HFFc6 (cell line): ENCODE data around the gene LHX1. TPM values are rescaled to one million over a fixed set of nuclear protein-coding genes. Genes with fewer than 3 reads are reported as not detected.

Experiments
- DNase-seq: peaks from one replicate; pipeline ENCODE4 v3.0.0-alpha.2; 2018
- H3K27ac Mint-ChIP-seq: 2 replicates; pipeline ENCODE4 v1.8.0; 2020; ENCODE audit warnings: mild to moderate bottlenecking, mixed read lengths
- H3K27me3 Mint-ChIP-seq: 2 replicates; pipeline ENCODE4 v1.8.0; 2021; ENCODE audit warnings: mild to moderate bottlenecking, moderate library complexity, mixed read lengths; ENCODE audit not compliant: insufficient read depth
- H3K36me3 Mint-ChIP-seq: 2 replicates; pipeline ENCODE4 v1.8.0; 2021; ENCODE audit warnings: low read depth, mixed read lengths
- H3K4me1 Mint-ChIP-seq: 2 replicates; pipeline ENCODE4 v1.8.0; 2020; ENCODE audit warnings: low read depth, mixed read lengths
- H3K4me3 Mint-ChIP-seq: 2 replicates; pipeline ENCODE4 v1.8.0; 2020; ENCODE audit warnings: mild to moderate bottlenecking, moderate library complexity, mixed read lengths
- H3K9me3 Mint-ChIP-seq: 2 replicates; pipeline ENCODE4 v1.8.0; 2020; ENCODE audit warnings: mild to moderate bottlenecking, mixed read lengths
- CTCF ChIP-seq: fragments of 200-600 bp; sonication (generic); IDR thresholded peaks from 2 replicates; pipeline ENCODE4 v1.5.0; 2021; ENCODE audit warnings: antibody characterized with exemption, mild to moderate bottlenecking
- total RNA-seq, 6 experiments: library from RNA; stranded (reverse); fragmentation: NEBNext Ultra II Directional; extraction: Animal tissue kit (Norgen Biotek cat#: 25700); gene quantifications; 2 replicates in 1 of 6; 3 replicates in 5 of 6; pipeline ENCODE4 v1.2.3, GENCODE V29; 2021

LHX1 gene
- total RNA-seq, 6 experiments from 2014 or later: 0.13 TPM; not detected in 5

- Mint-ChIP-seq H3K27me3 (peaks cover 84% of the 10 kb centered on the region), H3K36me3 (no peaks in the 10 kb centered on the region), H3K4me3 (no peak overlapping the region), H3K9me3 (no peaks in the 10 kb centered on the region), H3K4me1 (peaks cover 18% of the 10 kb centered on the region), H3K27ac (no peak overlapping the region)
- no peak for DNase-seq
- TF ChIP-seq CTCF: no peak
Measured at GRCh38 chr17:36931096-36931696, 6.1 kb upstream of the LHX1 start.

- DNase-seq: no peak
- Mint-ChIP-seq H3K9me3 (no peaks in the 10 kb centered on the region), H3K27ac (no peak overlapping the region), H3K4me1 (peaks cover 18% of the 10 kb centered on the region), H3K36me3 (no peaks in the 10 kb centered on the region), H3K4me3 (peak overlapping the region; percentile 77), H3K27me3 (peaks cover 87% of the 10 kb centered on the region)
- no peak for TF ChIP-seq CTCF
Measured at GRCh38 chr17:36931697-36932382, 5.4 kb upstream of the LHX1 start.

GRCh38 chr17:36932383-36932693 lies 4.9 kb upstream of the LHX1 start:
- DNase-seq: no peak
- Mint-ChIP-seq H3K27me3 (peaks cover 91% of the 10 kb centered on the region), H3K4me3 (peak overlapping the region; percentile 77), H3K4me1 (peaks cover 18% of the 10 kb centered on the region), H3K36me3 (no peaks in the 10 kb centered on the region), H3K27ac (no peak overlapping the region), H3K9me3 (no peaks in the 10 kb centered on the region)
- TF ChIP-seq CTCF: no peak

GRCh38 chr17:36932694-36933511 lies 4.4 kb upstream of the LHX1 start:
- no peak overlapping the region; the same call in 1 of the 2 replicates for H3K4me3 Mint-ChIP-seq
- no peak overlapping the region for H3K27ac Mint-ChIP-seq
- peaks cover 91% of the 10 kb centered on the region for H3K27me3 Mint-ChIP-seq
- no peak for TF ChIP-seq CTCF
- DNase-seq: no peak
- 0 out of 2 replicates have a peak, but pooled peaks cover 1% of the 10 kb centered on the region for H3K9me3 Mint-ChIP-seq
- H3K4me1 Mint-ChIP-seq: peaks cover 20% of the 10 kb centered on the region
- no peaks in the 10 kb centered on the region for H3K36me3 Mint-ChIP-seq

- peaks cover 91% of the 10 kb centered on the region for H3K27me3 Mint-ChIP-seq
- H3K36me3 Mint-ChIP-seq: no peaks in the 10 kb centered on the region
- H3K4me3 Mint-ChIP-seq: peak overlapping the region; percentile 33; the same call in 1 of the 2 replicates
- H3K27ac Mint-ChIP-seq: no peak overlapping the region
- H3K9me3 Mint-ChIP-seq: 0 out of 2 replicates have a peak, but pooled peaks cover 3% of the 10 kb centered on the region
- H3K4me1 Mint-ChIP-seq: peaks cover 20% of the 10 kb centered on the region
- DNase-seq: no peak
- no peak for TF ChIP-seq CTCF
Measured at GRCh38 chr17:36933512-36934143, 3.6 kb upstream of the LHX1 start.
